Kidney epithelial cell (primary cell): ENCODE results near the gene THSD4. TPM values are rescaled to one million over a fixed set of nuclear protein-coding genes. Genes with fewer than 3 reads are reported as not detected.

ENCODE experiments used
- DNase-seq: peaks from one replicate; pipeline ENCODE4 v3.0.0-alpha.2; 2010; ENCODE audit warnings: low read depth
- H3K27me3 ChIP-seq: 2 replicates; pipeline ENCODE4 v1.6.0; 2011; ENCODE audit warnings: low read length; ENCODE audit not compliant: control insufficient read depth, insufficient read depth
- H3K36me3 ChIP-seq: 2 replicates; pipeline ENCODE4 v1.5.1; 2011; ENCODE audit warnings: low read length; ENCODE audit not compliant: control insufficient read depth, insufficient read depth
- H3K4me3 ChIP-seq: 2 replicates; pipeline ENCODE4 v1.5.1; 2011; ENCODE audit warnings: low read depth, mild to moderate bottlenecking, control low read depth, low read length
- CTCF ChIP-seq: IDR thresholded peaks from 2 replicates; pipeline ENCODE4 v1.5.1; 2011; ENCODE audit warnings: mild to moderate bottlenecking, moderate library complexity, low read length, control low read depth, inconsistent platforms; ENCODE audit not compliant: insufficient read depth, poor library complexity, severe bottlenecking
- total RNA-seq: library from RNA; depleted of rRNA; stranded (reverse); fragments of >200 nt; gene quantifications from 2 replicates; pipeline ENCODE4 v1.2.3, GENCODE V29; 2015

The THSD4 gene
- total RNA-seq, 1 donor from 2014 or later: 17.7 TPM

DNA sequence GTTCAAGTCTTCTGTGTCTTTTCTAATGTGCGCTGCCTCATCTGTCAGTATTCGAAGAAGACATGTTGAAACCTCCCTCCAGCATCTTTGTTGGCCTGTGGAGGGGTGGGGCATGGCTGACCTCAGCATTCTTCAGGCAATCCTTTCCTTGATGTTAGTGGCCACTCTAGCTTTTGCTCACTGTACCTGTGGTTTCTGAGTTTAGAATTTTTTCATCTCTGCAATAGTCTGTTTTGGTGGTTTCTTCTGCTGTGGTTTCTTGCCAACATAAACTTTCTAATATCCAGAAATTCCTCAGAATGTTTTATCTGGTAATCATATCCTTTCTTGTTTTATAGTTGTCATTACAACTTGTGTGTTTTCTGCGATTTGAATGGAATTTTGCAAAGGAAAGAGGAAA, 443.8 kb downstream of the THSD4 start:
- no peaks in the 10 kb centered on the region for H3K36me3 ChIP-seq
- no peak for TF ChIP-seq CTCF
- DNase-seq: peak; percentile 14
- no peak overlapping the region for H3K4me3 ChIP-seq
- no peaks in the 10 kb centered on the region for H3K27me3 ChIP-seq

DNA sequence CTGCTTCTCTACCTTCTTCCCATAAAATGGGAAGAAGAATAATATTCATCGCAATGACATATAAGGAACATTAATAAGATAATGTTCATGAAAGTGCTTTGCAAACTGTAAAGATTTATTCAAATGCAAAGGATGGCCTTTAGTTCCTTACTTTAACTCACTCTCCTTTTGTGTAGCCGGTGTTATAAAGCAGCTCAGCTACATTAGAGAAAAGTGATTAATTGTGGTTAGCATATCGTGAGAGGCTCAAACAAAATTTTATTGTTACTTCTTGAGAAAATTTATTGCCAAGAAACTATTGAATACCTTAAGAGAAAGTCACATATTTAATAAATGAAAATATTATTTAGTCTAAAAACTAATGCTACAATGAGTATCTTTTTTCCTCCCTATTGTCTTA, 444.3 kb downstream of the THSD4 start:
- DNase-seq: no peak
- H3K27me3 ChIP-seq: no peaks in the 10 kb centered on the region
- no peaks in the 10 kb centered on the region for H3K36me3 ChIP-seq
- TF ChIP-seq CTCF: no peak
- no peak overlapping the region for H3K4me3 ChIP-seq

GRCh38 chr15:71562251-71562650, 447.0 kb downstream of the THSD4 start:
- Histone ChIP-seq H3K36me3 (no peaks in the 10 kb centered on the region), H3K27me3 (no peaks in the 10 kb centered on the region), H3K4me3 (no peak overlapping the region)
- DNase-seq: no peak
- TF ChIP-seq CTCF: no peak

- DNase-seq: no peak
- H3K36me3 ChIP-seq: no peaks in the 10 kb centered on the region
- no peak for TF ChIP-seq CTCF
- H3K4me3 ChIP-seq: no peak overlapping the region
- H3K27me3 ChIP-seq: no peaks in the 10 kb centered on the region
These were observed 448.9 kb downstream of the THSD4 start for GRCh38 chr15:71564217-71564616.

DNA sequence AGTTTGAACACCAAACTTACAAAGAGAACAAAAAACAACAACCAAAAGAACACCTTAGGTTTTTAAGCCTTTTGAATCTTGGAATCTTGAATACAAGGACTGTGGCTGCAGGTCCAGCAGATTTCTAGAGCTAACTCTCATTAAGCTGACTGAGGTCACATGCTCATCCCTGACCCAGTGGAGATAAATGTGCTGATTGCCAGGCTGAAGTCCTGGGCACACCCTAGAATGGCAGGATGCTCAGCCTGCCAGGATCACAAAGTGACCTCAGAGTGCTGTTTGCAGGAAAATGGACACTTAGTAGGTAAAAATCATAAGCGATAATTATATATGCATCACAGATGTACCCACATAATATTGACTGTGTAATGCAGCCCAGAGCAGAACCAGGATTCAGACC, 449.7 kb downstream of the THSD4 start:
- Histone ChIP-seq H3K27me3 (no peaks in the 10 kb centered on the region), H3K4me3 (no peak overlapping the region), H3K36me3 (no peaks in the 10 kb centered on the region)
- no peak for TF ChIP-seq CTCF
- no peak for DNase-seq

DNA sequence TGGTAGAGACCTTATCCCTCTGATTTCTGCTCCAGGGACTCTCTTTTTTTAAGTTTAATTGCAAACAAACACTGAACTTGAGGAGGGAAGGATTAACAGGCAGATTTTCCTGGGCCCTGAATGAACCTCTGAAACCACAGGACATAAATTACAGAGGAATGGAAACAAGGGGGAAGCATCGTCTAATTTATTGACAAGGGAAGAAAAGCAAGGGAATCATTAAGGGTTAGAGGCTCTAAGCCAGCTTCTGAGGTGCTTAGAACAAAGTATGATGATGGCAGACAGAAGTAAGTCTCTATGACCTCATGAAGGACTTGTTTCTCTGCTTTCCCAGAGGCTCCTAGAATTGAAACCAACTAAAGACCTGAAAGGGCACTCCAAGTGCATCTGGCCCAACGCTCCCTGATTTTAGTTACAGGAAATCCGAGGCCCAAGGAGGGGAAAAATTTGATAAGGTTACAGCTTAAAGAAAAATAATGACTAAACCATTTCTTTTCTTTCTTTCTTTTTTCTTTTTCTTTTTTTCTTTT, 450.4 kb downstream of the THSD4 start:
- no peak for DNase-seq
- no peak for TF ChIP-seq CTCF
- no peaks in the 10 kb centered on the region for H3K36me3 ChIP-seq

More for the DNA sequence above, 450.4 kb downstream of the THSD4 start:
- Histone ChIP-seq H3K27me3 (no peaks in the 10 kb centered on the region), H3K4me3 (no peak overlapping the region)
